NCI-H1105 (cell line): Measurements from ENCODE around the gene MRPS16.

Experiments used
- DNase-seq: peaks from one replicate; lab custom pipeline; 2025; lab: John Stamatoyannopoulos, UW

The MRPS16 gene

DNA sequence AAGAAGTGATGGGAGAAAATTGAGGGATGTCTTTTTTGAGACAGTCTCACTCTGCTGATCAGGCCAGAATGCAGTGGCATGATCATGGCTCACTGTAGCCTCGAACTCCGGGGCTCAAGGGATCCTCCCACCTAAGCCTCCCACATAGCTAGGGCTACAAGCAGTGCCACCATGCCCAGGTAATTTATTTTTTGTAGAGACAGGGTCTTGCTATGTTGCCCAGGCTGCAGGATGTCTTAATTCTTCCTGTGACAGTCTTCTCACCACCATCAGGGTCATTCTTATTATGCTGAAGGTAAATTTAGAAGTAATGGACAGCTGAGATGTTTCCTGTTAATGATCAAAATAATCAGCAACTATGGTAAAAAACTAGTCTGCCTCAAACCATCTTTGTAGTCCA lies 12.5 kb downstream of the MRPS16 start:
- DNase-seq = no peak

DNA sequence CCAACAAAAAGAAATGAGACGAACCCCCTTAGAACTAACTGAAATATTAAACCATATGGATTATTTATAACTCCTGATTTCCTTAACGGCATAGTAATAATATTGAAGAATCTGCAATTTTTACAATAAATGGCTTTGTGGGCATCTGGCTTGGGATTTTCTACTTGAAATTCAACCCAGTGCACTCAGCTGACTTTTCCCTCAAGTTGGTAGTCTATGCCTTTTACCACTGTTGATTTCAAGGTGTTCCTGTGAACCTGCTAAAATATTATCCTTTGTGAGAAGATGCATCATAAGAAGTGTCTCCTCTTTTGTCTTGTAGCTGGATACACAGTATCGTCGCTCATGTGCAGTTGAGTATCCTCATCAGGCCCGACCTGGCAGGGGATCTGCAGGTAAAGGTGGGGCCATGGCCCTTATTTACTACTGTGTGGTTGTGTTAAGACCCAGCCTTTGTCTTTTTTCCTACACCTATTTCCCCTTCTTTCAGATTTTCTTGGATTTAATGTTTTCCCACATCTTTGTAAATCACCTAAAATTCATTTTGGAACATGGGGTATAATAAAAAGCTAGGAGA lies 13.4 kb downstream of the MRPS16 start:
- DNase-seq = no peak

DNA sequence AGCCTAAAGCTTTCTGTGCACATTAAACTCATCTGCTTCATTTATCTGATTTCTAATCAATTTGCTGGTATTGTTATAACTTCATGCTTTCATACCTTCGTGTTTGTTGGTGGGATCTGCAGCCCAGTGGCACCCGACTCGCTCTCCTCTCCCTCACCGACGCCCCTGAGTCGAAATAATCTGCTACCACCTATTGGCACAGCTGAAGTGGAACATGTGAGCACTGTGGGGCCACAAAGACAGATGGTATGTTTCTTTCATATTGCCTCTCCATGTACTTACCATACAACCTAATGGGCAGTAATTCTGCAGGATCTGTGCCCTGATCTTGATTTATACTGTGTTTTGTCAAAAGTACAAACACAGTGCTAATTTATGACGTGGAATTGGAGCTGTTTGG lies 17.7 kb downstream of the MRPS16 start:
- no peak for DNase-seq

DNA sequence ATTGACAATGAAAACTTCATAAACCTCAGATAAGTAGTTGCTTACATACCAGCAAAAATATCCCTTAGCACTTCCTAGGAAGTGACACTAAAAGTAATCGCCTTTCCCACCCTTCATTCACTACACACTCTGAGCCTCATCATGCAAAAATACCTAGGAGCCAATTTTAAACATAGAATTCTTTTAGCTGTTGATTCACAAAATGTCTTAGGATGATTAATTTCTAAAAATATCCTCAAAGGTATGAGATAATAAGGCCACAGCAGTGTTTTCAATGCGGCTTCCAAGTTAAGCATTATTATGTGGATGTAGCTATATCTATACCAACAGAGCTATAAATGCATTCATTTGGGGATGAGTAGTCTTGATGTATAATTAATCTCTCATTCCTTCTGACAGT lies 18.6 kb downstream of the MRPS16 start:
- DNase-seq = no peak

DNA sequence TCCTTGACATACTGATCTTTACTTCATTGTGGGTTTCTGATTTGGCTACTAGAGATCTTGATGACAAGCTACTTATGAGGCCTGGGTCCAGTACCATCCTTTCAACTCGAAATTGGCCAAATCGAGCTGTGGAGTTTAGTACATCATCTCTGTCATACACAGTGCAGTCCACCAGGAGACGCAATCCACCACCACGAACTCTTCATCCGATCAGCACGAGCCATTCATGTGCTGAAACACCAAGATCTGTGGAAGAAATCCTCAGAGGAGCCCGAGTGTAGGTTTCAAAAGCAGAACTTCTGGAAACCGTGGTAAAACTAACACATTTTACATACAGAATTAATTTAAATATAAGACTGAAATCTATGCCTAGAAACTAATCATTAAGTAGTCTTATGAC lies 19.6 kb downstream of the MRPS16 start:
- no peak for DNase-seq

DNA sequence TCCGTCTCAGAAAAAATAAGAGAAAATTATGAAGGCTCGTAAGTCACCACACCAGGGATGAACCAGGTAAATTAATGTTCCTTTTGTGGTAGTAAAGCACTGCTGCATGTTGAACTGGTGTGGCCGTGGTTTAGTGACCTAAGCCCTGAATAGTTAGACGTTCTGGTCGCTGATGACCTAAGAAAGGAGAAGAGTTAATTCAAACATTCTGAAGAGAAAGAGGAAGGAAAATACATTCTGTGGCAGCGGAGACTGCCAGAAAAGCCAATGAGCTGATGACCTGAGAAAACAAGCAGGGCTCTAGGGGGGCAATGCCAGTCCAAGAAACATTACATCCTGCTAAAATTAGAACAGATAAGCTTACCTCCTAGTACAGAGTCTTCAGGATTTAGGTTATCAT lies 22.9 kb downstream of the MRPS16 start:
- no peak for DNase-seq

DNA sequence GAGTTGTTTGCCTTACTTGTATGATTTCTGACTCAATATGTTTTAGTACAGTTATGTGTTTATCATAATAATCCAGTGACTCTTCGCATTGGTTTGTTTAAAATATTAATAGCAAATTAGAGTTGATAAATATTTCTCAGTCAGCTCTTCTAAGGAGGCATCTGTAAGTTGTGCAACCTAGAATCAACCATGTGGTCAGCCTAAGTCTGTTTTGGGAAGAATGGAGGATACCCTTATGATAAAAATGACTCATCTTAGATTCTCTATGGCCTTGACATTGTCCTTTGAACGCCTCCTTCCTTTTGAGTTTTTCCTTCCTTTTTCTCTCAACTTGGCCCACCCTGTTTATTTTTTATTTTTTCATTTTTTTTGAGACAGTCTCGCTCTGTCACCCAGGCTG lies 24.2 kb downstream of the MRPS16 start:
- no peak for DNase-seq

DNA sequence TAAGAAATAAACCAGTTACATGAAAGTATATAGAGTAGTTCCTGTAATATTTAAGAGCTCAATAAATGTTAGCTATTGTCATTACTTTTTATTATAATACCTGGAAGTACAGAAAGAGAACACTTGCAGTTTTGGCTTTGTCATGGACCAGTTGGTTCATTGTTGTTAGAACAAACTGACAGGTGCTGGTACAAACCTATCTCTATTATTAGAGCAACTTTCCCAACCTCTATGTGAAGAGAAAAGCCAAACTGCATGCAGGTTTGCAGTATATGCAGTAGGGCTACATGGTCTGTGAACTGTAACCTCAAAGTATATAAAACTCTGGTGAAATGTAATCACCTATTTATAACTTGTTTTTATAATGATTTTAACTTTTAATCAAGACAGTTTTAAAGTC lies 25.8 kb downstream of the MRPS16 start:
- DNase-seq = no peak

DNA sequence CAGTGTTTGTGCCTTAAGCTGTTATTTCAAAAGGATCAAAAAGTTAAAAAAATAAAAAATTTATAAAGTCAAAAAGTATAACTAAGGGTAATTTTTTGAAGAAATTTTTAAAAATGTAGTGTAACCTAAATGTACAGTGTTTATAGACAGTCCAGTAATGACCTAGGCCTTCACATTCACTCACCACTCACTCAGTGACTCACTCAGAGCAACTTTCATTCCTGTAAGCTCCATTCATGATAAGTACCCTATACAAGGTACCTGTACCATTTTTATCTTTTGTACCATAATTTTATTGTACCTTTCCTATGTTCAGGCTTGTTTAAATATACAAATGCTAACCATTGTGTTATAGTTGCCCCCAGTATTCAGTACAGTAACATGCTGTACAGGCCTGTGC lies 26.9 kb downstream of the MRPS16 start:
- no peak for DNase-seq

DNA sequence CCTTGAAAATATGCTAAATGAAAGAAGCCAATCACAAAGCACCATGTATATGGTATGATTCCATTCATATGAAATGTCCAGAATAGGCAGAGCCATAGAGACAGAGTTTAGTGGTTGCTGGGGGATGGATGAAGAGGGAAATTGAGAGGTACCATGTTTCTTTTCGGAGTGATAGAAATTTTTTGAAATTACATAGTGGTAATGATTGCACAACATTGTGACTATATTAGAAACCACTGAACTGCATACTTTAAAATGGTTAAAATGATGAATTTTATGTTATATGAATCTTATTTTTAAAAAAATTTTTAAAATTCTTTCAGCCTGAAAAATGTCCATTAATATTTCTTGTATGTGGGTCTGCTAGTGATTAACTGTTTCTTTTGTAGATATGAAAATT lies 31.5 kb downstream of the MRPS16 start:
- no peak for DNase-seq

DNA sequence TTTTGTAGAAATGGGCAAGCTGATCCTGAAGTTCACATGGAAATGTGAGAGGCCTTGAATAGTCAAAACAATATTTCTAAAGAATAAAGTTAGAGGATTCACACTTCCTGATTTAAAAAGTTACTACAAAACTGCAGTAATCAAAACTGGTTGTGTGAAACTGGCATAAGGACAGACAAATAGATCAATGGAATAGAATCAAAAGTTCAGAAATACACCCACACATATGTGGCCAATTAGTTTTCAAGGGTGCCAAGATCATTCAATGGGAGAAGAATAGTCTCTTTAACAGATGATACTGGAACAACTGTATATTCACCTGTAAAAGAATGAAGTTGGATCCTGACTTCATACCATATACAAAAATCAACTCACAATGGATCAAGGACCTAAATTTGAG lies 33.1 kb downstream of the MRPS16 start:
- no peak for DNase-seq

DNA sequence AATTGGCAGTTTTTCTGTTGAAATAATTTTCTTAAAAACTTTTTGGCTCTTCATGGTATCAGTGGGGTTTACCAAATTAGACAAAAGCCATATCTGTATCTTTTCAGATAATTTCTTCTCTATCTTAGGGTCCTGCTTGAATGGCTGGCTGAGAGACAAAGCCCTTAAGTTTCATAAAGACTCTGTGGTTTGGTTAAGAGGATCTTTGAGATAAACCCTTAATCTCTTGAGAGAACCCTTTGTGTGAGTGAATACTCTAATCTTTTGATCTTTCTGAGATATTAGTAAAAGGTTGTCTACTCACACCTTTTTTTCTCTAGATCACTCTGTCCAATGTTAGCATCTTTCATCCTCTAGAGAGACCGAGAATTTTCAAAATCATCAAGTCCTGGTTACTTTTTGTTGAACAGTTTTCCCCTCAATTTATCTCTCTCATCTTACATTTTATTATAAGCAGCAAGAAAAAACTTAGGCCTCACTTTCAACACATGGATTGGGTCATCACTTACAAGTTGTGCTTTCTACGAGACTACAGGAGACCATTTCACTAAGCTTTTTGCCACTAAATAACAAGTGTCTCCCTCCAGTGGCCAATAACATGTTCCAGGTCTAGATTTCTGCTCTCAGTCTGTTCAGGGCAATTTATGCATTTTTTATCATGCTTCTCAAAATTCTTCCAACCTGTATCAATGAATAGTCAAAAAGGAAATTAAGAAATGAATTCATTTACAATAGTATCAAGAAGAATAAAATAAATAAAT lies 33.8 kb downstream of the MRPS16 start:
- no peak for DNase-seq

DNA sequence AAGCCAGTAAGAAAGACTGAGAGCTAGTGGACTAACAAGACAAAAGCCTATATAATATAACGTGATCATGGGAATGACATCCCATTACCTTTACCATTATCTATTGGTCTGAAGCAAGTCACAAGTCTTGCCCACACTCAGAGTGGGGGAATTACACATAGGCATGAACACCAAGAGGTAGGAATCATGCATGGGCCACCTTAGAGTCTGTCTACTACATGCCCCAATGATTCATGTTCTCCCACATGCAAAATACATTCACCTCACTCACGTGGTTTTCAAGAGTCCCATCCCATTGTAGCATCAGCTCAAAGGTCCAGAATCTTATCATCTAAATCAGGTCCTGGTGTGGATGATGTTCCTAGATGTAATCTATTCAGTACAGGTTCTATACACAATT lies 34.8 kb downstream of the MRPS16 start:
- no peak for DNase-seq

DNA sequence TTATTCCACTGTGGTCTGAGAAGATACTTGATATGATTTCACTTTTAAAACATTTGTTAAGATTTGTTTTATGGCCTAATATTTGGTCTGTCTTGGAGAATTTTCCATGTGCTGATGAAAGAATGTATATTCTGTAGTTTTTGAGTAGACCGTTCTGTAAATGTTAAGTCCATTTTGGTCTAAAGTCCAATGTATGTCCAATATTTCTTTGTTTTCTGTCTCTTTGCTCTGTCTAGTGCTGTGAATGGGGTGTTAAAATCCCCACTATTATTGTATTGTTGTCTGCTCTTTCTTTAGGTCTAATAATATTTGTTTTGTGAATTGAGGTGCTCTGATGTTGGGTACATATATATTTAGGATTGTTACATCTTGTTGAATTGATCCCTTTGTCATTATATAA lies 36.7 kb downstream of the MRPS16 start:
- no peak for DNase-seq

DNA sequence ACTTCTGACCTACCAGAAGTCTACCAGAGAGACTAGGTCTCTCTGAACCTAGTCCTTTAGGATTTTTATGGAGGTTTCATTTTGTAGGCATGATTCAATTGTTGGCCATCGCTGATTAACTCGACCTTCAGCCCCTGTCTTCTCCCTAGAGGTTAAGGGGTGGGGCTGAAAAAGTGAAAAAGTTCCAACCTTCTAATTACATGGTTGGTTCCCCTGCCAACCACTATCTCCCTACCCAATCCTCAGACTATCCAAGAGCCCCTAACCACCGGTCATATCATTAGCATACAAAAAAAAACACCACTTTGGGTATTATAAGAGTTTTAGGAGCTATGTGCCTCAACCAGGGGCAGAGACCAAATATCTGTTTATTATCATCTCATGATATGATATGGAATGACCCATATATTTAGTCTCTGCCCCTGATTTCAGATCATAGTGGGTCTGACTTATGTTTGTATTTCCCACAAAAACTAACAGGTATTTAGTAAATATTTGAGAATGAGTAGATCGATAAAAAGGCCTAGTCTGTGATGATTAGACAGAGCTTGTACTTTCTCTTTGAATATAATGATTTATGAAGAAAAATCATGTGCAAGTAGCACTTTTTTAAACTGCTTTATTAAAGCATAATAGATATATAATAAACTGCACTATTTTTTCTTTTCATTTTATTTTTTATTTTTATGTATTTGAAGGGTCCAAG lies 41.2 kb downstream of the MRPS16 start:
- no peak for DNase-seq

DNA sequence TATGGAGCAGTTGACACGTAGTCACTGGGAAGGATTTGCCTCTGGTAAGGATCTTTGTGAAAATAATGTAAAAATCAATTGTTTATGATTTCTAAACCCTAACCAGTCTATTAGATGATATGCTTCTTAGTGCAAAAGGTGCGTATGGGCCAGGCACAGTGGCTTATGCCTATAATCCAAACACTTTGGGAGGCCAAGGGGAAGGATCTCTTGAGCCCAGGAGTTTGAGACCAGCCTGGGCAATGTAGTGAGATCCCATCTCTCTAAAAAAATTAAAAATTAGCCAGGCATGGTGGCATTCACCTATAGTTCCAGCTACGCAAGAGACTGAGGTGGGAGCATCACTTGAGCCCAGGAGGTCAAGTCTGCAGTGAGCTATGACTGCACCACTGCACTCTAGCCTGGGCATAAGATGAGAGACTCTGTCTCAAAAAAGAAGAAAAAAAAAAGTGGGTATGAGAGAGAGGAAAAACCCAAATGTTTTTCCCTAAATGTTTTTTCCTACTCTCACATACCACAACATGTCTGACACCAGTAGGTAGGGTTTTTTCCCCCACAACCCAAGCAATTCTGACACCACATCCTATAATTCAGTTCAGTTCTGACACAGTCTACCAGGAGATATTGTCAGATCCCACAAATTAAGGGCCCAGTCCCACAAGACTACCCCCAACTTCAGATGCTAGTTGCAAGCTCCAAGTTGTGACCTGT lies 41.9 kb downstream of the MRPS16 start:
- no peak for DNase-seq

DNA sequence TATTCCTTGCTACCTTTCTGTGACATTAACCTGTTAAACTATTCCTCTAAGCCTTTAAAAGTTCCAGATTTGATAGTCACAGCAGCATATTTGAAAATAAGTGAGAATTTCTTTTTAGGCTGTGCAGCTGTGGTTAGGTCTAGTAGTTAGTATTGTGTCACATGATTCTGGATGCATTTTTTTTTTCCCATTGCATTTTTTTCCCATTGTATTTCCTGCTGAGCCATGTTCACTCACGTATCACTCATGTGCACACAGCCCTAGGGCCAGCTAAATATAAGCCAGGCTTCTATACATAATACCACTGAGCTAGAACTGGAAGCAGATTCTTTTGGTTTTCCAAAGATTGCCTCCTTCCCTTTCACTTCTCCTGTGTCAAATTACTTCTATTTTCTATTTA lies 42.7 kb downstream of the MRPS16 start:
- DNase-seq = no peak

DNA sequence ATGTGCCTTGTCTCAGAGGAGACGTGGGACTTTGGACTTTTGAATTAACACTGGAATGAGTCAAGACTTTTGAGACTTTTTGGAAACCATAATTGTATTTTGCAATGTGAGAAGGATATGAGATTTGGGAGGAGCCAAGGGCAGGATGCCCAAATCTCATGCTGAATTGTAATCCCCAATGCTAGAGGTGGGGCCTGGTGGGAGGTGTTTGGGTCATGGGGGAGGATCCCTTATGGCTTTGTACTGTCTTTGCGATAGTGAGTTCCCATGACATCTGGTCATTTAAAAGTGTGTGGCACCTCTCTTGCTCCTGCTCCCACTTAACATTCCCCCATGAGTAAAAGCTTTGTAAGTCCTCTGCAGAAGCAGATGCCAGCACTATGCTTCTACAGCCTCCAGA lies 44.6 kb downstream of the MRPS16 start:
- no peak for DNase-seq

DNA sequence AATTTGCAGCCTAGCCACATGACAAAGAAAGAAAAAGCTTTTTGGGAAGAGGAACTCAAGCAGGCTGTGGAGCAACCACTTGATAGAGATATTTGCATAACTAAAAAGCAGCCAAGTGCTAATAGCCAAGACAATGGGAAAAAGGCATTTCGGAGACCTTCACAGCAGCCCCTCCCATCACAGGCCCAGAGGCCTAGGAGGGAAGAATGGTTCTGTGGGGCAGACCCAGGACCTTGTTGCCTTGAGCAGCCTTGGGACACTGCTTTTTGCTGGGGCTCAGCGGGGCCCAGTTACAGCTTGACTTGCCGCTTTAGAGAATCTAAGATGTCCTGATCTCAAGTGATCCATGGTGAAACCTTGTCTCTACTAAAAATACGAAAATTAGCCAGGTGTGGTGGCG lies 46.1 kb downstream of the MRPS16 start:
- DNase-seq = no peak

DNA sequence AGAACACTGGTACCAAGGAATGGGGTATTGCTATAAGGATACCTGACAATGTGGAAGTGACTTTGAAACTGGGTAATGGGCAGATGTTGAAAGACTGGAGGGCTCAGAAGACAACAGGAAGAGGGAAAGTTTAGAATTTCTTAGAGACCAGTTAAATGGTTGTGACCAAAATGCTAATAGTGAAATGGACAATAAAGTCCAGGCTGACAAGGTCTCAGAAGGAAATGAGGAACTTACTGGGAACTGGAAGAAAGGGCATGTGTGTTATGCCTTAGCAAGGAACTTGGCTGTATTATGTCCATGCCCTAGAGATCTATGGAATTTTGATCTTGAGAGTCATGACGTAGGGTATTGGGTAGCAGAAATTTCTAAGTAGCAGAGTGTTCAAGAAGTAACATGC lies 46.6 kb downstream of the MRPS16 start:
- no peak for DNase-seq

DNA sequence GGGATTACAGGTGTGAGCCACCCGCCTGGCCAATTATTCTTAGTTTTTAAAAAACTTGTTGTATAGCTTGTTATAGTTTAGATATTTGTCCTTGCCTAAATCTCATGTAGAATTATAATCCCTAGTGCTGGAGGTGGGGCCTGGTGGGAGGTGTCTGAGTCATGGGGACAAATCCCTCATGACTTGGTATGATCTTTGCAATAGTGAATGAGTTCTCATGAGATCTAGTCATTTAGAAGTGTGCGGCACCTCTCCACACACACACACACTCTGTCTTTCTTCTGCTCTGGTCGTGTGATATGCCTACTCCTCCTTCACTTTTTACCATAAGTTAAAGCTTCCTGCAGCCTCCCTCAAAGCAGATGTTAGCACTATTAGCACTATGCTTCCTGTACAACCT lies 47.4 kb downstream of the MRPS16 start:
- no peak for DNase-seq
